AG09309 (cell line): ENCODE data around the gene SDSL.

Source experiments
- DNase-seq: peaks from one replicate; pipeline ENCODE4 v3.0.0-alpha.2; 2010; ENCODE audit warnings: low read depth
- H3K4me3 ChIP-seq: 2 replicates; pipeline ENCODE4 v1.5.1; 2011; ENCODE audit warnings: mild to moderate bottlenecking, low read depth, low read length, moderate library complexity; ENCODE audit not compliant: control insufficient read depth
- CTCF ChIP-seq: IDR thresholded peaks from 2 replicates; pipeline ENCODE4 v1.5.1; 2011; ENCODE audit warnings: mild to moderate bottlenecking, low read depth, low read length, inconsistent platforms; ENCODE audit not compliant: insufficient read depth, control insufficient read depth; ENCODE audit errors: missing control alignments

SDSL gene

GRCh38 chr12:113445544-113446171, 23.5 kb downstream of the SDSL start:
- DNase-seq: no peak
- no peak for TF ChIP-seq CTCF
- H3K4me3 ChIP-seq: no peak overlapping the region

GRCh38 chr12:113448873-113449272, 26.7 kb downstream of the SDSL start:
- no peak for DNase-seq
- H3K4me3 ChIP-seq: no peak overlapping the region
- TF ChIP-seq CTCF: no peak

DNA sequence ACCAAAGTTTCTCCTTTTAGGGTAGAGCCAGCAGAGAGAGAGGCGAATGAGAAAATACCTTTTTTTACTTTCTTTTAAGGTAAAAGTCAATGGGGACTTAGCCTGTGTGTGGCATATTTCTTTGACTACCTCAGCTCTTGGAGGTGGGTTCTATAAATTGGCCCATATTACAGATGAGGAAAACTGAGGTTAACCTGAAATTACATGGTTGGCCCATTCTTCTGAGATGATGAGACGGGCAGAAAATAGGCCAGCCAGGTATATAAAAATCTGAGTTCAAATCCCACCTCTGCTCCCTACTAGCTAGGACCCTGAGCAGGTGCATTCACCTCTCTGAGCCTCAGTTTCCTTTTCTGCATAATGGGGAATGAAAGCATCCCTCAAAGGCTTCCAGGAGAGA, 27.1 kb downstream of the SDSL start:
- no peak overlapping the region for H3K4me3 ChIP-seq
- DNase-seq: no peak
- TF ChIP-seq CTCF: no peak

DNA sequence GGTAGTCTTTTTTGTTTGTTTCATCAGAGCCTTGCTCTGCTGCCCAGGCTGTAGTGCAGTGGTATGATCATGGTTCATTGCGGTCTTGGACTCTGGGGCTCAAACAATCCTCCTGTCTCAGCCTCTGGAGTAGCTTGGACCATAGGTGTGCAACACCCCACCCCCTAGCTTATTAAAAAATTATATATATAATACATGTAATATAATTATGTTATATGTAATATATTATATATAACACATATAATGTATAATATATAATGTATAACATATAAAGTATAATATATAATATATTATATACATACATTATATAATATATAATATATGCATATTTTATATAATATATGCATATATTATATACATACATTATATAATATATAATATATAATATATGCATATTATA, 27.7 kb downstream of the SDSL start:
- DNase-seq: no peak
- H3K4me3 ChIP-seq: no peak overlapping the region
- no peak for TF ChIP-seq CTCF

GRCh38 chr12:113452458-113452857, 30.3 kb downstream of the SDSL start:
- DNase-seq: no peak

GRCh38 chr12:113453330-113453729, 31.1 kb downstream of the SDSL start:
- no peak for DNase-seq
- H3K4me3 ChIP-seq: no peak overlapping the region
- no peak for TF ChIP-seq CTCF

More at GRCh38 chr12:113452458-113452857, 30.3 kb downstream of the SDSL start:
- no peak for TF ChIP-seq CTCF
- no peak overlapping the region for H3K4me3 ChIP-seq

DNA sequence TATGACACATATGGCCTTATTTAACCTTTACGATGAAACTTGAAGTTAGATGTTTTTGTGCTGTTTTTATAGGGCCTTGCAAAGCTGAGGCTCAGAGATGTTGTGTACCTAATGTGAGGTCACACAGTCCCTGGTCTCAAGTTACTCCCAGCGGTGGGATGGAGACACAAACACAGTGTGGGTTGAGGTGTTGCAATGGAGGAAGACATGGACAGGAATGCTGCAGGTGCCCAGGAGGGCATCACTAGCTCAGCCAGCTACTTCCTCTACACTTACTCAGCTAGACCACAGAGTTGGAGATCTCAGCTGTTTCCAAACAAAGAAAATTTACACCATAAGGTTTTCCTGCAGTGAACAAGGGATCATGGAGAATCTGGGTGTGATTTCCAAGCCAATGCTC, 34.0 kb downstream of the SDSL start:
- DNase-seq: no peak
- no peak for TF ChIP-seq CTCF

More for the DNA sequence above, 34.0 kb downstream of the SDSL start:
- H3K4me3 ChIP-seq: no peak overlapping the region
